Osteocyte (in vitro differentiated cells): ENCODE results near the gene DDX10. TPM values are rescaled to one million over a fixed set of nuclear protein-coding genes. Genes with fewer than 3 reads are reported as not detected.
"Not testable (repeated sequence)": the region's sequence is repeated elsewhere in the genome, so short reads cannot be mapped to it uniquely, and the experiment has no call there.

Experiments
- DNase-seq: peaks from one replicate; pipeline ENCODE4 v3.0.0; 2021; ENCODE audit warnings: mixed read lengths; ENCODE audit not compliant: unreplicated experiment; ENCODE audit errors: extremely low spot score
- H3K27ac Mint-ChIP-seq: one replicate; pipeline ENCODE4 v1.8.0; 2021; ENCODE audit warnings: mild to moderate bottlenecking, mixed read lengths; ENCODE audit not compliant: unreplicated experiment
- H3K27me3 Mint-ChIP-seq: one replicate; pipeline ENCODE4 v1.8.0; 2021; ENCODE audit warnings: mixed read lengths; ENCODE audit not compliant: unreplicated experiment
- H3K36me3 Mint-ChIP-seq: one replicate; pipeline ENCODE4 v1.8.0; 2021; ENCODE audit warnings: mixed read lengths; ENCODE audit not compliant: unreplicated experiment
- H3K4me1 Mint-ChIP-seq: one replicate; pipeline ENCODE4 v1.8.0; 2021; ENCODE audit warnings: mixed read lengths; ENCODE audit not compliant: unreplicated experiment
- H3K4me3 Mint-ChIP-seq: one replicate; pipeline ENCODE4 v1.8.0; 2021; ENCODE audit warnings: mild to moderate bottlenecking, moderate library complexity, mixed read lengths; ENCODE audit not compliant: unreplicated experiment
- H3K9me3 Mint-ChIP-seq: one replicate; pipeline ENCODE4 v1.8.0; 2021; ENCODE audit warnings: mixed read lengths; ENCODE audit not compliant: unreplicated experiment
- CTCF ChIP-seq: fragments of 200-600 bp; sonication (generic); IDR thresholded peaks from 2 replicates; pipeline ENCODE4 v1.5.0; 2021; ENCODE audit warnings: antibody characterized with exemption, mild to moderate bottlenecking, moderate library complexity
- total RNA-seq: library from RNA; stranded (reverse); gene quantifications from 2 replicates; pipeline ENCODE4 v1.2.1, GENCODE V29; 2021

The DDX10 gene
- total RNA-seq, 1 donor from 2014 or later = 34.6 TPM

GRCh38 chr11:108734283-108734682 is 69.4 kb downstream of the DDX10 start:
- H3K27ac Mint-ChIP-seq = peak overlapping the region; percentile 16
- peaks cover 40% of the 10 kb centered on the region for H3K4me1 Mint-ChIP-seq
- no peaks in the 10 kb centered on the region for H3K27me3 Mint-ChIP-seq
- no peak for TF ChIP-seq CTCF
- peaks cover 13% of the 10 kb centered on the region for H3K36me3 Mint-ChIP-seq
- peaks cover 3% of the 10 kb centered on the region for H3K9me3 Mint-ChIP-seq
- H3K4me3 Mint-ChIP-seq = no peak overlapping the region
- no peak for DNase-seq

- Mint-ChIP-seq H3K9me3 (peaks cover 3% of the 10 kb centered on the region), H3K27ac (no peak overlapping the region)
- TF ChIP-seq CTCF = peak; percentile 58
Observed at GRCh38 chr11:108734956-108735559, 70.2 kb downstream of the DDX10 start.

DNA sequence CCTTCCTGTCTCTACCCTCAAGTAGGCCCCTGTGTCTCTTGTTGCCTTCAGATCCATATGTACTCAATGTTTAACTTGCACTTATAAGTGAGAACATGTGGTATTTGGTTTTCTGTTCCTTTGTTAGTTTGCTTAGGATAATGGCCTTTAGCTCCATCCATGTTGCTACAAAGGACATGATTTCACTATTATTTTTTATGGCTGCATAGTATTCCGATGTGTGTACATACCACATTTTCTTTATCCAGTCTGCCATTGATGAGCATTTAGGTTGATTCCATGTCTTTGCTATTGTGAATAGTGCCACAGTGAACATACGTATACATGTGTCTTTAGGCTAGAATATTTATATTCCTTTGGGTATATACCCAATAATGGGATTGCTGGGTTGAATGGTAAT is 75.3 kb downstream of the DDX10 start:
- Mint-ChIP-seq H3K9me3 (peaks cover 14% of the 10 kb centered on the region), H3K36me3 (peaks cover 11% of the 10 kb centered on the region)
- H3K4me1 Mint-ChIP-seq, H3K4me3 Mint-ChIP-seq, H3K27me3 Mint-ChIP-seq, H3K27ac Mint-ChIP-seq, DNase-seq: not testable (repeated sequence)

More at GRCh38 chr11:108734956-108735559, 70.2 kb downstream of the DDX10 start:
- Mint-ChIP-seq H3K36me3 (peaks cover 14% of the 10 kb centered on the region), H3K4me3 (no peak overlapping the region), H3K27me3 (no peaks in the 10 kb centered on the region), H3K4me1 (peaks cover 32% of the 10 kb centered on the region)
- DNase-seq = no peak

DNA sequence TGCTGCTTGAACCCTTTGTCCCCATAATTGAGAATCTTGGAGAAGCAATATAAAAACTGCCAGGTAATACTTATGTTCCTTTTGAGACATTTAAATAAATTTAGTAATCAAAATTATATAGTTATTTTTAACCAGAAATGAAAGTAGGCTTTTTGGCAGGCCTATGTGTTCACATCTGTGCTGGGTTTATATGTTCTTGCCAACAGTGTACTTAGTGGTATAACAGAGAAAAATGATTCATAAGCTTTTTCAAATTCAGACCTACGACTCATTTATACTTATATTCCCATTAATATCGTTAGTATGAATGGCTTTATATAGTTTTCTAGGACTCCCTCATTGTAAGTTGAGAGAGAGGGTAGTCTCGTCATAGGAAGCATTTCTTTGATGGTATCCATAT is 79.0 kb downstream of the DDX10 start:
- H3K4me1 Mint-ChIP-seq = no peaks in the 10 kb centered on the region
- no peak for DNase-seq
- no peak overlapping the region for H3K4me3 Mint-ChIP-seq

GRCh38 chr11:108748968-108749367 is 84.1 kb downstream of the DDX10 start:
- peaks cover 12% of the 10 kb centered on the region for H3K4me1 Mint-ChIP-seq
- H3K9me3 Mint-ChIP-seq = no peaks in the 10 kb centered on the region
- DNase-seq = no peak
- no peak overlapping the region for H3K27ac Mint-ChIP-seq
- TF ChIP-seq CTCF = no peak
- no peak overlapping the region for H3K4me3 Mint-ChIP-seq
- H3K36me3 Mint-ChIP-seq = peaks cover 5% of the 10 kb centered on the region
- no peaks in the 10 kb centered on the region for H3K27me3 Mint-ChIP-seq

More for the DNA sequence above, 79.0 kb downstream of the DDX10 start:
- TF ChIP-seq CTCF = no peak
- H3K27ac Mint-ChIP-seq = no peak overlapping the region
- no peaks in the 10 kb centered on the region for H3K27me3 Mint-ChIP-seq
- peaks cover 16% of the 10 kb centered on the region for H3K36me3 Mint-ChIP-seq
- H3K9me3 Mint-ChIP-seq = peaks cover 13% of the 10 kb centered on the region

DNA sequence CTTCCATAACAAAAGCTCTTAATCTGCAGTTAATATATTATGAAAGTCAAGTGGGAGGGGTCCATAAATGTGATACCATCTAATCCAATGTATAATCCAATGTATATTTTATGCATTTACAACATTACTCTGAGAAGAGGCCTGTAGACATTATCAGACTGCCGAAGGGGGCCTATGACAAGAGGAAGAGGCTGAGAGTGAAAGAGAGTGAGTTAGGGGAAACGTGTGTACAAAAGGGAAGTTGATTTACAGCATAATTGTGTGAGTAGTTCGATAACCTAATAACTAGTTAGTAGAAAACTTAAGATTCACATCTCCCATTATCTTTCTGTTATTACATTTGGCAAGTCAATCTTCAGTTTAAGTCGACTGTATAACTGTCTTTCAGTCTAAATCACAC is 86.6 kb downstream of the DDX10 start:
- Mint-ChIP-seq H3K4me3 (no peak overlapping the region), H3K4me1 (peaks cover 35% of the 10 kb centered on the region), H3K9me3 (no peaks in the 10 kb centered on the region), H3K27me3 (no peaks in the 10 kb centered on the region), H3K36me3 (peaks cover 5% of the 10 kb centered on the region), H3K27ac (no peak overlapping the region)
- TF ChIP-seq CTCF = no peak
- no peak for DNase-seq
